ENCODE measurements around the gene MEIOC. TPM values are rescaled to one million over a fixed set of nuclear protein-coding genes. Genes with fewer than 3 reads are reported as not detected.

MEIOC gene
- polyA plus RNA-seq, 5 donors = 0.82 to 1.9 (median 1.2) TPM

GRCh38 chr17:44707755-44708400 is 51.6 kb downstream of the MEIOC start:
- no peak for DNase-seq

- peak; percentile 91 to 92 for DNase-seq
These were observed 52.4 kb downstream of the MEIOC start, which contains the start of gene DBF4B for GRCh38 chr17:44708401-44709263. Gene DBF4B, plus strand, starts transcription at chr17:44708665. Its CDS starts 156 bp downstream, at chr17:44708821.

GRCh38 chr17:44719444-44719843 is 63.2 kb downstream of the MEIOC start:
- DNase-seq = no peak

GRCh38 chr17:44722254-44722653 is 66.0 kb downstream of the MEIOC start:
- DNase-seq = no peak

Other genes with a start within 250 kb of the MEIOC start
- 10 to 100 TPM; 38.5 to 54.9 (median 50.4) TPM for gene GPATCH8, start 153.1 kb upstream of the MEIOC start, polyA plus RNA-seq (ENCODE audit: insufficient read depth in 1 of 5, insufficient read length in 5 of 5, low replicate concordance in 1 of 5)
- gene FZD2, start 99.0 kb upstream of the MEIOC start, polyA plus RNA-seq (ENCODE audit: insufficient read depth in 1 of 5, insufficient read length in 5 of 5, low replicate concordance in 1 of 5) = 10 to 100 TPM; 21.6 to 34.5 (median 28.7) TPM
- 10 to 100 TPM; 25.2 to 35.7 (median 31.7) TPM for gene CCDC43, start 33.3 kb downstream of the MEIOC start, polyA plus RNA-seq (ENCODE audit: insufficient read depth in 1 of 5, insufficient read length in 5 of 5, low replicate concordance in 1 of 5)
- 10 to 100 TPM; 13.1 to 20.1 (median 15.6) TPM for gene DBF4B, start 52.2 kb downstream of the MEIOC start, polyA plus RNA-seq (ENCODE audit: insufficient read depth in 1 of 5, insufficient read length in 5 of 5, low replicate concordance in 1 of 5)
- gene ADAM11, start 102.5 kb downstream of the MEIOC start, polyA plus RNA-seq (ENCODE audit: insufficient read depth in 1 of 5, insufficient read length in 5 of 5, low replicate concordance in 1 of 5) = 1 to 10 TPM; 1.5 to 3.4 (median 2.8) TPM
- 10 to 100 TPM; 36.5 to 45.7 (median 39.9) TPM for gene GJC1, start 173.8 kb downstream of the MEIOC start, polyA plus RNA-seq (ENCODE audit: insufficient read depth in 1 of 5, insufficient read length in 5 of 5, low replicate concordance in 1 of 5)
- gene HIGD1B, start 191.4 kb downstream of the MEIOC start, polyA plus RNA-seq (ENCODE audit: insufficient read depth in 1 of 5, insufficient read length in 5 of 5, low replicate concordance in 1 of 5) = 10 to 100 TPM; 13.0 to 21.7 (median 17.7) TPM
- 10 to 100 TPM; 77.7 to 95.7 (median 92.8) TPM for gene EFTUD2, start 243.0 kb downstream of the MEIOC start, polyA plus RNA-seq (ENCODE audit: insufficient read depth in 1 of 5, insufficient read length in 5 of 5, low replicate concordance in 1 of 5)

Measured in right lung (tissue), 5 donors.